ENCODE results near the gene VEGFC.

- TF ChIP-seq GABPA (IDR thresholded peaks at IDR 0.05; ENCODE audit: low read depth) (no peak), CTCF (IDR thresholded peaks at IDR 0.05; ENCODE audit: insufficient read depth, low read length) (no peak), POLR2AphosphoS5 (IDR thresholded peaks at IDR 0.05; ENCODE audit: low read depth) (no peak)
Measured at GRCh38 chr4:176818531-176818930, 25.8 kb upstream of the VEGFC start.
